Measurements from ENCODE around the gene CAMKK2.
A peak's percentile ranks its signal among the peaks of the same experiment; 100 is the strongest.

CAMKK2 gene

DNA sequence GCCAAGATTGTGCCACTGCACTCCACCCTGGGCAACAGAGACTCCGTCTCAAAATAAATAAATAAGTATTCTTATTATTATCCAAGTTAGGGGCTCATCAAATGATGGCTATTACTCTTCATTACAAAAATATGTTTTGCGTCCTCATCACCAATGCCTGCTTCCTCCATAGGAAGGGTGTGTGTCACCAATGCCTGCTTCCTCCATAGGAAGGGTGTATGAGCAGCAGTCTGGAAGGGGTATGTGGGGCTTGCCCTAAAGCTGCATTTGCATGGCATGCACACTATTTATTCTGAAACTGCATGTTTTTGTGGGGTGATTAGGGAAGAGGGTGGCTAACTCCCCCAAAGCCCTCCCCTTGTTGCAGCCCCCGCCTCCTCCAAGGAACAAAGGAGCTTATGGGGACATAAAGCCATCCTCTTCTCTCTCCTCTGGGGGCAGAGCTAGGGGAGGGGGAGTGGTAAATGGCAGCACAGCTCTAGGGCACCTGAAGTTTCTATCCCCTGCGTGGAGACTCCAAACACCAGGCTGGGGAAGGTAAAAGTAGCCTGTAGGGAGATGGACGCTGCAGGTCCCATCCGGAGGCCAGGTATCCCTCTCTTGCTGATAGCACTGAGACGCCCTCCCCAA, 1.3 kb downstream of the CAMKK2 start:
- Histone ChIP-seq H3K9me3 (ENCODE audit: control insufficient read depth, insufficient read depth, low read depth, low read length) (no peaks in the 10 kb centered on the region), H3K4me1 (ENCODE audit: control insufficient read depth, insufficient read depth, low read length) (no peaks in the 10 kb centered on the region), H3K4me3 (ENCODE audit: low read depth, low read length) (peak overlapping the region; percentile 96), H3K36me3 (ENCODE audit: control insufficient read depth in 2 of 2, insufficient read depth in 1 of 2, low read length in 2 of 2) (peaks cover 5 to 15% of the 10 kb centered on the region in 2 experiments; a peak in 2 of 3 replicates), H3K27ac (ENCODE audit: extremely low read depth, low read depth, low read length) (peak overlapping the region; percentile 92; the same call in 1 of the 2 replicates)
- peak; percentile 31; the same call in 1 of the 2 replicates for TF ChIP-seq SP3 (tag by site-specific recombination; IDR thresholded peaks at IDR 0.05)
- TF ChIP-seq EGR2 (tag by site-specific recombination; IDR thresholded peaks at IDR 0.05; ENCODE audit: low read depth): 0 out of 2 replicates have a peak, but pooled peaks have one; percentile 8
- TF ChIP-seq ZNF341 (tag by site-specific recombination; IDR thresholded peaks at IDR 0.05; ENCODE audit: low read depth): peak; percentile 88
- TF ChIP-seq, protein P1, sequence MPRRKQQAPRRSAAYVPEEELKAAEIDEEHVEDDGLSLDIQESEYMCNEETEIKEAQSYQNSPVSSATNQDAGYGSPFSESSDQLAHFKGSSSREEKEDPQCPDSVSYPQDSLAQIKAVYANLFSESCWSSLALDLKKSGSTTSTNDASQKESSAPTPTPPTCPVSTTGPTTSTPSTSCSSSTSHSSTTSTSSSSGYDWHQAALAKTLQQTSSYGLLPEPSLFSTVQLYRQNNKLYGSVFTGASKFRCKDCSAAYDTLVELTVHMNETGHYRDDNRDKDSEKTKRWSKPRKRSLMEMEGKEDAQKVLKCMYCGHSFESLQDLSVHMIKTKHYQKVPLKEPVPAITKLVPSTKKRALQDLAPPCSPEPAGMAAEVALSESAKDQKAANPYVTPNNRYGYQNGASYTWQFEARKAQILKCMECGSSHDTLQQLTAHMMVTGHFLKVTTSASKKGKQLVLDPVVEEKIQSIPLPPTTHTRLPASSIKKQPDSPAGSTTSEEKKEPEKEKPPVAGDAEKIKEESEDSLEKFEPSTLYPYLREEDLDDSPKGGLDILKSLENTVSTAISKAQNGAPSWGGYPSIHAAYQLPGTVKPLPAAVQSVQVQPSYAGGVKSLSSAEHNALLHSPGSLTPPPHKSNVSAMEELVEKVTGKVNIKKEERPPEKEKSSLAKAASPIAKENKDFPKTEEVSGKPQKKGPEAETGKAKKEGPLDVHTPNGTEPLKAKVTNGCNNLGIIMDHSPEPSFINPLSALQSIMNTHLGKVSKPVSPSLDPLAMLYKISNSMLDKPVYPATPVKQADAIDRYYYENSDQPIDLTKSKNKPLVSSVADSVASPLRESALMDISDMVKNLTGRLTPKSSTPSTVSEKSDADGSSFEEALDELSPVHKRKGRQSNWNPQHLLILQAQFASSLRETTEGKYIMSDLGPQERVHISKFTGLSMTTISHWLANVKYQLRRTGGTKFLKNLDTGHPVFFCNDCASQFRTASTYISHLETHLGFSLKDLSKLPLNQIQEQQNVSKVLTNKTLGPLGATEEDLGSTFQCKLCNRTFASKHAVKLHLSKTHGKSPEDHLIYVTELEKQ (tag by site-specific recombination; IDR thresholded peaks at IDR 0.05; ENCODE audit: borderline replicate concordance): no peak
- 0 out of 2 replicates have a peak, but pooled peaks have one; percentile 16 for TF ChIP-seq ZNF600 (tag by site-specific recombination; IDR thresholded peaks at IDR 0.05)
- TF ChIP-seq SP2 (tag by site-specific recombination; IDR thresholded peaks at IDR 0.05): peak; percentile 63
- no peak for TF ChIP-seq ZNF514 (tag by site-specific recombination; IDR thresholded peaks at IDR 0.05)
- peak; percentile 43 for TF ChIP-seq GLIS2 (tag by site-specific recombination; IDR thresholded peaks at IDR 0.05)
- ChIA-PET POLR2A (interaction anchor here (0.5 kb wide), 1 partner anchor 48 kb away, joined by 3 read pairs; no protein-coding TSS in a partner anchor), CTCF (interaction anchor here (0.9 to 1.2 kb wide), 2 partner anchors 13 to 21 kb away, joined by 3 to 4 read pairs; no protein-coding TSS in a partner anchor)

DNA sequence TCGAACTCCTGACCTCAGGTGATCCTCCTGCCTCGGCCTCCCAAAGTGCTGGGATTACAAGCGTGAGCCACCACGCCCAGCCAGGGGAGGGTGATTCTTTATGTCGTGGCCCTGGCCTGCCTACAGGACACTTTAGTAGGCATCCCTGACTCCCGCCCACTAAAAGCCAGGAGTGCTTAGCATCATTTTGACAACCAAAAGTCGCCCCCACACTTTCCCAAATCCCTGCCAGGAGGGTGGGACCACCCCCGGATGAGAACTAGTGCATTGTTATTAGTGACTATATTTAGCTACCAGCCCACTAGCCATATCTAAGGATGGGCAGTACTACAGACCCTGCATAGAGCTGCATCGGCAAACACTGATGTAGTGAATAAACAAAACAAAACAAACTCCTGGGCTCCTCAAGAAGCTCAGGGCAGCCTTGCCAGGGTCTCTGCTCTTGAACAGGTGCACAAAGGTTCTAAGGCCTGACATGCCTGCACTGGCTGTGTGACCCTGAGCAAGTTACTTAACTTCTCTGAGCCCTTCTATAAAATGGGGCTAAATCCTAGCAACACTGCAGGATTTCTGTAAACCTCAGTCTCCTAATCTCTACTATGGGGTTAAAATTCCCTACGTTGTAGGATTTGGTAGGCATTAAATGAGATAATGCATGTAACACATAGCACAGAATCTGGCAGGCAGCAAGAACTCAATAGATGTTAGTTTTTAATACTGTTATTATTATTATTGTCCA, 2.2 kb downstream of the CAMKK2 start:
- no peak overlapping the region for H3K4me3 ChIP-seq (ENCODE audit: low read depth, low read length)
- no peak overlapping the region for H3K27ac ChIP-seq (ENCODE audit: extremely low read depth, low read depth, low read length)
- H3K36me3 ChIP-seq (ENCODE audit: control insufficient read depth in 2 of 2, insufficient read depth in 1 of 2, low read length in 2 of 2): peaks cover 5 to 18% of the 10 kb centered on the region in 2 experiments; a peak in 2 of 3 replicates
- POLR2A ChIA-PET: no interaction called here
- TF ChIP-seq ZNF664 (tag by site-specific recombination; IDR thresholded peaks at IDR 0.05): peak; percentile 66; the same call in 1 of the 2 replicates
- TF ChIP-seq, protein P2, sequence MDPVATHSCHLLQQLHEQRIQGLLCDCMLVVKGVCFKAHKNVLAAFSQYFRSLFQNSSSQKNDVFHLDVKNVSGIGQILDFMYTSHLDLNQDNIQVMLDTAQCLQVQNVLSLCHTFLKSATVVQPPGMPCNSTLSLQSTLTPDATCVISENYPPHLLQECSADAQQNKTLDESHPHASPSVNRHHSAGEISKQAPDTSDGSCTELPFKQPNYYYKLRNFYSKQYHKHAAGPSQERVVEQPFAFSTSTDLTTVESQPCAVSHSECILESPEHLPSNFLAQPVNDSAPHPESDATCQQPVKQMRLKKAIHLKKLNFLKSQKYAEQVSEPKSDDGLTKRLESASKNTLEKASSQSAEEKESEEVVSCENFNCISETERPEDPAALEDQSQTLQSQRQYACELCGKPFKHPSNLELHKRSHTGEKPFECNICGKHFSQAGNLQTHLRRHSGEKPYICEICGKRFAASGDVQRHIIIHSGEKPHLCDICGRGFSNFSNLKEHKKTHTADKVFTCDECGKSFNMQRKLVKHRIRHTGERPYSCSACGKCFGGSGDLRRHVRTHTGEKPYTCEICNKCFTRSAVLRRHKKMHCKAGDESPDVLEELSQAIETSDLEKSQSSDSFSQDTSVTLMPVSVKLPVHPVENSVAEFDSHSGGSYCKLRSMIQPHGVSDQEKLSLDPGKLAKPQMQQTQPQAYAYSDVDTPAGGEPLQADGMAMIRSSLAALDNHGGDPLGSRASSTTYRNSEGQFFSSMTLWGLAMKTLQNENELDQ (tag by site-specific recombination; IDR thresholded peaks at IDR 0.05; ENCODE audit: low read depth): no peak
- TF ChIP-seq ZFHX2 (tag by site-specific recombination; conservative IDR thresholded peaks at IDR 0.05): peak; percentile 88
- no peak for TF ChIP-seq ZNF707 (tag by site-specific recombination; IDR thresholded peaks at IDR 0.05)
- TF ChIP-seq, protein P3, sequence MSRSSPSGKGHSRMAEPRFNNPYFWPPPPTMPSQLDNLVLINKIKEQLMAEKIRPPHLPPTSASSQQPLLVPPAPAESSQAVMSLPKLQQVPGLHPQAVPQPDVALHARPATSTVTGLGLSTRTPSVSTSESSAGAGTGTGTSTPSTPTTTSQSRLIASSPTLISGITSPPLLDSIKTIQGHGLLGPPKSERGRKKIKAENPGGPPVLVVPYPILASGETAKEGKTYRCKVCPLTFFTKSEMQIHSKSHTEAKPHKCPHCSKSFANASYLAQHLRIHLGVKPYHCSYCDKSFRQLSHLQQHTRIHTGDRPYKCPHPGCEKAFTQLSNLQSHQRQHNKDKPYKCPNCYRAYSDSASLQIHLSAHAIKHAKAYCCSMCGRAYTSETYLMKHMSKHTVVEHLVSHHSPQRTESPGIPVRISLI (tag by site-specific recombination; IDR thresholded peaks at IDR 0.05): no peak
- peak; percentile 91 for TF ChIP-seq EGR2 (tag by site-specific recombination; IDR thresholded peaks at IDR 0.05; ENCODE audit: low read depth)
- TF ChIP-seq ZNF768 (tag by site-specific recombination; IDR thresholded peaks at IDR 0.05): peak; percentile 85; the same call in 1 of the 2 replicates
- H3K4me1 ChIP-seq (ENCODE audit: control insufficient read depth, insufficient read depth, low read length): no peaks in the 10 kb centered on the region
- CTCF ChIA-PET: interaction anchor here (0.6 to 1.2 kb wide), 2 partner anchors 20 to 910 kb away, joined by 3 read pairs; no protein-coding TSS in a partner anchor
- no peaks in the 10 kb centered on the region for H3K9me3 ChIP-seq (ENCODE audit: control insufficient read depth, insufficient read depth, low read depth, low read length)
